Esophagus muscularis mucosa (tissue), 4 donors: ENCODE results near the gene PTPRE. TPM values are rescaled to one million over a fixed set of nuclear protein-coding genes. Genes with fewer than 3 reads are reported as not detected.
A peak's percentile ranks its signal among the peaks of the same experiment; 100 is the strongest.

Experiments
- DNase-seq: peaks from one replicate; pipeline ENCODE4 v3.0.0-alpha.2; 2017; ENCODE audit errors: extremely low spot score
- H3K27ac ChIP-seq, 4 donors: fragments of 200-600 bp; sonication (generic); replicated peaks in 1 of 4; 1 replicate in 3 of 4; 2 replicates in 1 of 4; pipeline ENCODE4 v1.5.1; 2016 to 2019; ENCODE audit warnings: mild to moderate bottlenecking in 1 of 4
- H3K27me3 ChIP-seq, 4 donors: fragments of 200-600 bp; sonication (generic); one replicate each; pipeline versions ENCODE4 v1.5.1 to v1.6.0; 2016 to 2019
- H3K36me3 ChIP-seq, 4 donors: fragments of 200-600 bp; sonication (generic); one replicate each; pipeline ENCODE4 v1.5.1; 2016 to 2019
- H3K4me1 ChIP-seq, 4 donors: fragments of 200-600 bp; sonication (generic); one replicate each; pipeline ENCODE4 v1.5.1; 2016 to 2019
- H3K4me3 ChIP-seq, 4 donors: fragments of 200-600 bp; sonication (generic); 1 replicate in 2 of 4; 2 replicates in 2 of 4; pipeline ENCODE4 v1.5.1; 2016 to 2019; ENCODE audit warnings: mild to moderate bottlenecking in 4 of 4, moderate library complexity in 1 of 4
- H3K9me3 ChIP-seq, 4 donors: fragments of 200-600 bp; sonication (generic); 1 replicate in 3 of 4; 2 replicates in 1 of 4; pipeline ENCODE4 v1.5.1; 2016 to 2019
- EP300 ChIP-seq: sonication (generic); formaldehyde crosslinking; IDR thresholded peaks from one replicate; pipeline ENCODE4 v1.6.1; 2017; ENCODE audit warnings: antibody characterized with exemption
- POLR2A ChIP-seq: fragments of 450-650 bp; IDR thresholded peaks from one replicate; pipeline ENCODE4 v1.6.1; 2017; ENCODE audit warnings: antibody characterized with exemption, moderate library complexity, mild to moderate bottlenecking, low read depth
- POLR2AphosphoS5 ChIP-seq, 2 donors: sonication (generic); formaldehyde crosslinking; IDR thresholded peaks; one replicate each; pipeline ENCODE4 v1.6.1; 2017; ENCODE audit warnings: antibody characterized with exemption in 2 of 2
- WGBS: methylation state at CpG from one replicate; pipeline ENCODE4 v1.1.5; 2018; 5-methylcytosine and 5-hydroxymethylcytosine counted together
- intact Hi-C: fragments of 100-400 bp; cut with DNase I; formaldehyde crosslinking; loops from one replicate; pipeline ENCODE4 v1.15.1; 2023
- total RNA-seq, 4 donors: library from RNA; depleted of rRNA; stranded (reverse); fragments of >200 nt; gene quantifications; one replicate each; pipeline versions ENCODE4 v1.1.0 to v1.2.1, GENCODE V29; 2016
- TF ChIP-seq, protein P1 (sequence below), 3 experiments: fragments of 200-600 bp in 2 of 3; fragments of 450-650 bp in 1 of 3; sonication (generic) in 2 of 3; IDR thresholded peaks; one replicate each; pipeline ENCODE4 v1.5.1; 2017 to 2019; ENCODE audit warnings: antibody characterized with exemption in 3 of 3, mild to moderate bottlenecking in 2 of 3, moderate library complexity in 1 of 3

The PTPRE gene
- total RNA-seq, 4 donors from 2014 or later, result 8.7 to 22.4 (median 13.3) TPM

DNA sequence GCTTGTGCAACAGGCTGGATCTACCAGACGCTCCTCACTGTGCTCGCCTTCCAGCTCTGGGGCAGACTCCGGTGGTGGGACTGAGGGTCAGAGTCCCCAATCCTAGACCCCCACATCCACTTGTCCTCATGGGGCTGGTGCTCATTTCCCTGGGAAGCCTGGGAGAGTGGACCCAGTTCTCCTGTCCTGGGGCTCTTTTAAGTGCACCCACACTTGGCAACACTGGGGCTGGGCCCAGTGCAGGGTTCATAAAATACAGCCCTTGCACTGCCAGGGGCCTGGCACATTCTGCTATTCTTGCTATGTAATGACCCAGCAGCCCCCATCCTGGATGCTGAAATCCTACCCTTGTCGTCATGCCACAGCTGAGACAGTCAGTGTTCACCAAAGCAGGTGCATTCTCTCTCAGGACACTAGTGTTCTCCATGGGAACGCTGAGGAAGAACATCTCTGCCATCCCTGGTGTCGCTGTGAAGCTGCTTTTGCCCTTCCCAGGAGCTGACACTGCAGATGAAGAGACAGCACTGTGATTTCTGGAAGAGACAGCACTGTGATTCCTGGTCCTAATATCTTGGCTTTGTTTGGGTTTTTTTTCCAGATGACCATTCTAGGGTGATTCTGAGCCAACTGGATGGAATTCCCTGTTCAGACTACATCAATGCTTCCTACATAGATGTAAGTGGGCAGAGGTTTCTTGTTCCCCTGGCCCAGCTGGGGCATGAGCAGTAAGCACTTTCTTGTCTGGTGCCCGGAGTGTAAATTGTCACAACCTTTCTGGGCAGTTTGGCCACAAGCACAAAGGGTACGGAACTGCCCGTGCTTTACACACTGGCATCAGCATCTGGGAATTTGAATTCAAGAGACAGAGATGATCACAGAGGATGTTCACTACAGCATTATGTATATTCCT is 153.7 kb downstream of the PTPRE start:
- no peaks in the 10 kb centered on the region for H3K9me3 ChIP-seq
- peaks cover 13 to 41% (median 34%) of the 10 kb centered on the region in 4 donors for H3K4me1 ChIP-seq
- H3K4me3 ChIP-seq, result no peak overlapping the region
- no peak overlapping the region for H3K27ac ChIP-seq
- WGBS, result 76% methylated on average over 6 of the region's 9 CpGs
- intact Hi-C loops, result no loop called here
- DNase-seq, result no peak
- TF ChIP-seq, protein P1, sequence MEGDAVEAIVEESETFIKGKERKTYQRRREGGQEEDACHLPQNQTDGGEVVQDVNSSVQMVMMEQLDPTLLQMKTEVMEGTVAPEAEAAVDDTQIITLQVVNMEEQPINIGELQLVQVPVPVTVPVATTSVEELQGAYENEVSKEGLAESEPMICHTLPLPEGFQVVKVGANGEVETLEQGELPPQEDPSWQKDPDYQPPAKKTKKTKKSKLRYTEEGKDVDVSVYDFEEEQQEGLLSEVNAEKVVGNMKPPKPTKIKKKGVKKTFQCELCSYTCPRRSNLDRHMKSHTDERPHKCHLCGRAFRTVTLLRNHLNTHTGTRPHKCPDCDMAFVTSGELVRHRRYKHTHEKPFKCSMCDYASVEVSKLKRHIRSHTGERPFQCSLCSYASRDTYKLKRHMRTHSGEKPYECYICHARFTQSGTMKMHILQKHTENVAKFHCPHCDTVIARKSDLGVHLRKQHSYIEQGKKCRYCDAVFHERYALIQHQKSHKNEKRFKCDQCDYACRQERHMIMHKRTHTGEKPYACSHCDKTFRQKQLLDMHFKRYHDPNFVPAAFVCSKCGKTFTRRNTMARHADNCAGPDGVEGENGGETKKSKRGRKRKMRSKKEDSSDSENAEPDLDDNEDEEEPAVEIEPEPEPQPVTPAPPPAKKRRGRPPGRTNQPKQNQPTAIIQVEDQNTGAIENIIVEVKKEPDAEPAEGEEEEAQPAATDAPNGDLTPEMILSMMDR (IDR thresholded peaks at IDR 0.05), result no peak
- TF ChIP-seq EP300 (no peak), POLR2A (no peak), POLR2AphosphoS5 (IDR thresholded peaks at IDR 0.05) (no peak)
- H3K27me3 ChIP-seq, result peaks cover 0 to 23% (median 0%) of the 10 kb centered on the region in 4 donors
- peaks cover 0 to 74% (median 14%) of the 10 kb centered on the region in 4 donors for H3K36me3 ChIP-seq

GRCh38 chr10:128061306-128062300 is 154.7 kb downstream of the PTPRE start:
- Histone ChIP-seq H3K9me3 (no peaks in the 10 kb centered on the region), H3K27ac (peak overlapping the region in 2 of 4 donors; percentile 11 to 49), H3K27me3 (peaks cover 0 to 23% (median 0%) of the 10 kb centered on the region in 4 donors), H3K4me1 (peaks cover 13 to 42% (median 35%) of the 10 kb centered on the region in 4 donors), H3K4me3 (no peak overlapping the region), H3K36me3 (peaks cover 0 to 75% (median 12%) of the 10 kb centered on the region in 4 donors)
- no peak for DNase-seq
- 72% methylated on average over 13 of the region's 14 CpGs for WGBS
- TF ChIP-seq POLR2AphosphoS5 (IDR thresholded peaks at IDR 0.05) (no peak), EP300 (no peak), POLR2A (no peak)
- TF ChIP-seq, protein P1 (IDR thresholded peaks at IDR 0.05), result no peak
- intact Hi-C loops, result no loop called here

- H3K27ac ChIP-seq, result peak overlapping the region; percentile 11 to 58 (median 34)
- intact Hi-C loops, result no loop called here
- H3K4me3 ChIP-seq, result no peak overlapping the region
- TF ChIP-seq EP300 (no peak), POLR2A (no peak)
- TF ChIP-seq, protein P1 (IDR thresholded peaks at IDR 0.05), result no peak
- WGBS, result 39% methylated on average over 7 of the region's 11 CpGs
- peaks cover 0 to 76% (median 13%) of the 10 kb centered on the region in 4 donors for H3K36me3 ChIP-seq
- peaks cover 0 to 23% (median 0%) of the 10 kb centered on the region in 4 donors for H3K27me3 ChIP-seq
- DNase-seq, result no peak
- H3K9me3 ChIP-seq, result no peaks in the 10 kb centered on the region
- peaks cover 13 to 42% (median 35%) of the 10 kb centered on the region in 4 donors for H3K4me1 ChIP-seq
These were observed 155.5 kb downstream of the PTPRE start for GRCh38 chr10:128062331-128062880.

GRCh38 chr10:128062881-128063563 is 156.1 kb downstream of the PTPRE start:
- peak in 1 of 2 donors; percentile 8 for TF ChIP-seq POLR2AphosphoS5 (IDR thresholded peaks at IDR 0.05)
- TF ChIP-seq, protein P1 (IDR thresholded peaks at IDR 0.05), result no peak
- Histone ChIP-seq H3K4me1 (peaks cover 13 to 42% (median 35%) of the 10 kb centered on the region in 4 donors), H3K36me3 (peaks cover 0 to 80% (median 16%) of the 10 kb centered on the region in 4 donors), H3K9me3 (no peaks in the 10 kb centered on the region), H3K27me3 (peaks cover 0 to 23% (median 0%) of the 10 kb centered on the region in 4 donors), H3K4me3 (no peak overlapping the region), H3K27ac (peak overlapping the region; percentile 11 to 58 (median 34))
- intact Hi-C loops, result no loop called here
- 58% methylated on average over 17 of the region's 19 CpGs for WGBS
- DNase-seq, result no peak
